Keratinocyte (primary cell): ENCODE measurements around the gene DIP2C.

ENCODE experiments used
- CTCF ChIP-seq, 3 experiments: IDR thresholded peaks in 1 of 3; conservative IDR thresholded peaks in 1 of 3; optimal IDR thresholded peaks in 1 of 3; 2 replicates in 2 of 3; 3 replicates in 1 of 3; pipeline versions ENCODE3 to v1.5.1; 2011; ENCODE audit warnings: low read length in 3 of 3, mild to moderate bottlenecking in 3 of 3, moderate library complexity in 2 of 3, control low read depth in 1 of 3, inconsistent platforms in 1 of 3; ENCODE audit not compliant: insufficient read depth in 2 of 3; ENCODE audit errors: extremely low read depth in 1 of 3
- EZH2 ChIP-seq: IDR thresholded peaks from one replicate; pipeline ENCODE4 v1.6.1; 2012; ENCODE audit warnings: inconsistent platforms, mild to moderate bottlenecking, low read length, moderate library complexity

- TF ChIP-seq CTCF (optimal IDR thresholded peaks at IDR 0.05 in 1 of 3, IDR thresholded peaks at IDR 0.05 in 1 of 3, conservative IDR thresholded peaks at IDR 0.05 in 1 of 3; ENCODE audit: extremely low read depth in 1 of 3, insufficient read depth in 2 of 3, low read length in 3 of 3) (no peak), EZH2 (no peak)
These were observed 340.4 kb downstream of the DIP2C start for GRCh38 chr10:349081-349480.
